Activated naive CD8-positive, alpha-beta T cell (primary cell): ENCODE data around the gene BCLAF1.

Source experiments
- H3K27ac Mint-ChIP-seq: one replicate; pipeline ENCODE4 v1.8.0; 2021; ENCODE audit warnings: mixed read lengths
- H3K27me3 Mint-ChIP-seq: one replicate; pipeline ENCODE4 v1.8.0; 2021; ENCODE audit warnings: mixed read lengths
- H3K36me3 Mint-ChIP-seq: one replicate; pipeline ENCODE4 v1.8.0; 2021; ENCODE audit warnings: mixed read lengths
- H3K4me1 Mint-ChIP-seq: one replicate; pipeline ENCODE4 v1.8.0; 2021; ENCODE audit warnings: low read depth, mixed read lengths
- H3K4me3 Mint-ChIP-seq: one replicate; pipeline ENCODE4 v1.8.0; 2021; ENCODE audit warnings: mild to moderate bottlenecking, mixed read lengths
- H3K9me3 Mint-ChIP-seq: one replicate; pipeline ENCODE4 v1.8.0; 2021; ENCODE audit warnings: low read depth, mixed read lengths

BCLAF1 gene, protein sequence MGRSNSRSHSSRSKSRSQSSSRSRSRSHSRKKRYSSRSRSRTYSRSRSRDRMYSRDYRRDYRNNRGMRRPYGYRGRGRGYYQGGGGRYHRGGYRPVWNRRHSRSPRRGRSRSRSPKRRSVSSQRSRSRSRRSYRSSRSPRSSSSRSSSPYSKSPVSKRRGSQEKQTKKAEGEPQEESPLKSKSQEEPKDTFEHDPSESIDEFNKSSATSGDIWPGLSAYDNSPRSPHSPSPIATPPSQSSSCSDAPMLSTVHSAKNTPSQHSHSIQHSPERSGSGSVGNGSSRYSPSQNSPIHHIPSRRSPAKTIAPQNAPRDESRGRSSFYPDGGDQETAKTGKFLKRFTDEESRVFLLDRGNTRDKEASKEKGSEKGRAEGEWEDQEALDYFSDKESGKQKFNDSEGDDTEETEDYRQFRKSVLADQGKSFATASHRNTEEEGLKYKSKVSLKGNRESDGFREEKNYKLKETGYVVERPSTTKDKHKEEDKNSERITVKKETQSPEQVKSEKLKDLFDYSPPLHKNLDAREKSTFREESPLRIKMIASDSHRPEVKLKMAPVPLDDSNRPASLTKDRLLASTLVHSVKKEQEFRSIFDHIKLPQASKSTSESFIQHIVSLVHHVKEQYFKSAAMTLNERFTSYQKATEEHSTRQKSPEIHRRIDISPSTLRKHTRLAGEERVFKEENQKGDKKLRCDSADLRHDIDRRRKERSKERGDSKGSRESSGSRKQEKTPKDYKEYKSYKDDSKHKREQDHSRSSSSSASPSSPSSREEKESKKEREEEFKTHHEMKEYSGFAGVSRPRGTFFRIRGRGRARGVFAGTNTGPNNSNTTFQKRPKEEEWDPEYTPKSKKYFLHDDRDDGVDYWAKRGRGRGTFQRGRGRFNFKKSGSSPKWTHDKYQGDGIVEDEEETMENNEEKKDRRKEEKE

DNA sequence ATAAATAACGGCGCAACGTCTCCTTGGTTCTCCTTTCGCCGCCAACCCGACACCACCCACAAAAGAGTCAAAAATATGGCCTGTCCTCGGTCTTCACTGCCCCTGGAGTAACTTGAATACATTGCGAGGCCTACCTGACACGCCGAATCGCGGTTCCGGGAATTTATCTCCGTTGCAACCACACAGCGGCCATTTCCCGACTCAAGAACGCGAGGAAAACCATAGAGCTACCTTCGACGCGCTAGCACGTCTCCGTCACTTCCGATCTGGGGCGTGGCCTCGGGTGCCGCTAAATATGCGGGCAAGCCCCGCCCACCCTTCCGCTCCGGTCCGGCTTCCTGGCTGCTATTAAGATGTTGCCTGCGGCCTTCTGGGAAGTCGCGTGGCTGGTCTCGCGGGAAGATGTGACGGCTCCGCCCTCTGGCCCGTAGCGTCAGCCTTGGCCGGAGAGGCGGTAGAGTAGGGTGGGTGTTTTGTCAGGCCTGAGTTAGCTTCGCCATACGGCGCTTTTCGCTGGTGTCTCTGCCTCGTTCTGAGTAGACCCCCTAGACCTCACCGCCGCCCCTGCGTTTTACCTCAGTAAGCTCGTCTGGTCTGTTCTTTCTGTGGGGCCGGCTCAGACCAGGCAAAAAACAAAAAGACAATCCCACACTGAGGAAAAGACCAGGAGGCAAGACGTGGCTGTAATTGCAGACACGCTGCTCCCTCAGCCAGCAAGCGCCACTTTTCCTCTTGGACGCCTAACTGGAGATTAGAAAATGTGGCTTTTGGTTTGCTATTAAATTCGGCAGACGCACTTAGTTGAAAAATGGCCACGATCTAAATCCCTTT is at the start of gene BCLAF1:
TSS of gene BCLAF1 (minus strand) at position 268 of the 831 bp plus-strand sequence. CDS start 9,980 bp downstream, outside the sequence.
- peak within 1 kb of the TSS; percentile 100 for H3K27ac Mint-ChIP-seq
- peaks cover 45% of the 10 kb centered on the region for H3K4me1 Mint-ChIP-seq
- H3K27me3 Mint-ChIP-seq = no peaks in the 10 kb centered on the region
- no peaks in the 10 kb centered on the region for H3K9me3 Mint-ChIP-seq
- H3K4me3 Mint-ChIP-seq = peak within 1 kb of the TSS; percentile 95
- peaks cover 6% of the 10 kb centered on the region for H3K36me3 Mint-ChIP-seq

DNA sequence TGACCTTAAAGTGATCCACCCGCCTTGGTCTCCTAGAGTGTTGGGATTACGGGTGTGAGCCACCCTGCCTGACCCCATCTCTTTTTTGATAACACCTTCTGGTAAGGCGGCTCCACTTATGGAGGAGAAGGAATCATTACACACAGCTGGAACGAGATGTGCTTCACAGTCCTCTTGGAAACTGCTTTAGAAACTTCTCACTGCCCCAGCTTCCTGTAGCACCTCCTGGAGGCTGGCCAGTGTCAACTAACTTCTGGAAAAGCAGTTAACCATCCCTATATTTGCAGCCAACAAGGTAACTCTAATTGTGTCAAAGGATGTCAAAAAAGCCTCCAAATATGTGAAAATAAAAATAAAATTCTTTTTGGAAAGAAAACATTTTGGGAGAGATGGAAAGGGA is 48.8 kb upstream of the BCLAF1 start:
- Mint-ChIP-seq H3K36me3 (no peaks in the 10 kb centered on the region), H3K27ac (no peak overlapping the region), H3K9me3 (no peaks in the 10 kb centered on the region), H3K4me1 (no peaks in the 10 kb centered on the region), H3K27me3 (no peaks in the 10 kb centered on the region), H3K4me3 (no peak overlapping the region)

DNA sequence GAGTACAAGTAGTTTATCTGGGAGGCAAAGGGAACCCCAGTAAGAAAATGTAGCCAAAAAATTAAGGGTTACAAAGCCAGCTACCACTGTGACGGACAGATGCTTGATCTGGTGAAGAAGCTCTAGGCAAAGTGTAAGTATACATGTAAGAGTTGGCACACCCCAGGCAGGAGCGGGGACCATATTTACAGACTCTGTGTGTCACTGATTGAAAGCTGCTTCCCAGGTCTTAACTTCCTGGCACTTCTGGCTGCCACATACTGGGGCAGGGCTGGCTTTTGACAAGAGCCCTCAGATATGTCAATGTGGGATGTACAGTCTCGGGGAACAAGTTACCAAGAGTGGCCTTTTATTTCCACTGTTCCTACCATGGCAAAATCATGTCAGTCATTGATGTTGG is 48.0 kb upstream of the BCLAF1 start:
- no peaks in the 10 kb centered on the region for H3K27me3 Mint-ChIP-seq
- no peaks in the 10 kb centered on the region for H3K9me3 Mint-ChIP-seq
- H3K36me3 Mint-ChIP-seq = no peaks in the 10 kb centered on the region
- no peak overlapping the region for H3K4me3 Mint-ChIP-seq
- H3K4me1 Mint-ChIP-seq = no peaks in the 10 kb centered on the region
- H3K27ac Mint-ChIP-seq = no peak overlapping the region

DNA sequence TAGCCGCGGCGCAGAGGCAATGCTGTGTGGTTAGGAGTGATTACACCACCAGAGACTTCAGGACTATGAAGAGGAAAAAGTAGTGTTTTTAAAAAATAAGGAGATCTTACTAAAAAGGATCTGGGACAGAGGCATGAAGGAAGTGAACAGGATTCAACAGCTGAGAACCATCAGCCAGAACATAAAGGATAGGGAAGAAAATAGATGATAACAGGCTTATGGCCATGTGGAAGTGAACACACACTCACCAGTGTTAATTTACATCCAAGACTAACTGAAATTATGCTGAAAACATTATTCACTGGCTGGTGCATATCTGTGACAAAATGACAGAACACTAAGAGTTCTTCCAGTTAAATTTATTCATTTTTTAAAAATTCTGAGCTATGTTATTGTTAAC is 47.5 kb upstream of the BCLAF1 start:
- Mint-ChIP-seq H3K36me3 (no peaks in the 10 kb centered on the region), H3K9me3 (no peaks in the 10 kb centered on the region), H3K4me1 (no peaks in the 10 kb centered on the region), H3K27ac (no peak overlapping the region), H3K27me3 (no peaks in the 10 kb centered on the region), H3K4me3 (no peak overlapping the region)

DNA sequence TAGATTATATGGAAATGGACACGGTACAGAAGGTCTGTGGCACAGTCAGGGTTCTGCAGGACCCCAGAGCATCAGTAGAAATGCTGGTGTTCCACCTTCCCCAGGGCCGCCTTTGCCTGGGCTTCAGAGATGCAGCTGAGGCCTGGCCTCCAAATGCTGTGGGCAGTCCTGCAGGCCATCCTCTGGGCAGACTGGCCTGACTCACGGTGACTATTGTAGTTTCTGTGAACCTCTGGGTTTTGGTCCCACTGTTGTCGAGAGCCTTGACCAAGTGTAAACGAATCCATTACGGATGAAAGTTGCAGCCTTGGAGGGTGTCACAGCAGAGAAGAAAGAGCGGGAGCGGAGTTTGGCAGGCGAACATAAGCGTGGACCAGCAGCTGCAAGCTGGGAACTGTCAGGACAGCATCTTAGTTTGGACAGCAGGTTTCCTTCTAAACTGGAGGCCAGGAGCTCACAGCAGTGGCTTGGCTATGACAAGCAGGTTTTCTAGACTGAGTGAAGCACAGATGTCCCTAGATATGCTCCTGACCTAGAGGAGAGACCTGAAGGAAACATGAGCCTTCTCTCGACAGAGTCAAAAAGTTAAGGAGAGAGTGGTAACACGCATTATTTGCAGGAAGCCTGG is 46.2 kb upstream of the BCLAF1 start:
- no peak overlapping the region for H3K4me3 Mint-ChIP-seq
- H3K4me1 Mint-ChIP-seq = no peaks in the 10 kb centered on the region
- no peaks in the 10 kb centered on the region for H3K36me3 Mint-ChIP-seq
- H3K27ac Mint-ChIP-seq = no peak overlapping the region
- H3K27me3 Mint-ChIP-seq = no peaks in the 10 kb centered on the region
- H3K9me3 Mint-ChIP-seq = no peaks in the 10 kb centered on the region

DNA sequence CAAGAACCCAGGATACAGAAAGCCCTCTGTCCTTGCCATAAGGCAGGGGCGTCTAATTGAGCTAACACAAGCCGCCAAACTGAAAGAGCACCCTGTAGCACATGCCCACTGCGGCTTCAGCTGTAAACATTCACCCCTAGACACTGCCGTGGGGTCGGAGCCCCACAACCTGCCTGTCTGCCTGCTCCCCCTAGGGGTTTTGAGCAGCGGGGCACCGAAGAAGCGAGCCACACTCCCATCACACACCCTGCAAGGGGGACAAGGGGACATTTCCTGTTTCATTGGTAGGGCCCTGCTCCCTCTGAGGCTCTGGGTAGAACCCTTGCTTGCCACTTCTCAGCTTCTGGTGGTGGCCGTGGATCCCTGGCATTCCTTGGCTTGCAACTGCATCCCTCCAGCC is 45.2 kb upstream of the BCLAF1 start:
- Mint-ChIP-seq H3K27me3 (no peaks in the 10 kb centered on the region), H3K4me3 (no peak overlapping the region), H3K27ac (no peak overlapping the region), H3K9me3 (no peaks in the 10 kb centered on the region), H3K4me1 (no peaks in the 10 kb centered on the region), H3K36me3 (no peaks in the 10 kb centered on the region)

DNA sequence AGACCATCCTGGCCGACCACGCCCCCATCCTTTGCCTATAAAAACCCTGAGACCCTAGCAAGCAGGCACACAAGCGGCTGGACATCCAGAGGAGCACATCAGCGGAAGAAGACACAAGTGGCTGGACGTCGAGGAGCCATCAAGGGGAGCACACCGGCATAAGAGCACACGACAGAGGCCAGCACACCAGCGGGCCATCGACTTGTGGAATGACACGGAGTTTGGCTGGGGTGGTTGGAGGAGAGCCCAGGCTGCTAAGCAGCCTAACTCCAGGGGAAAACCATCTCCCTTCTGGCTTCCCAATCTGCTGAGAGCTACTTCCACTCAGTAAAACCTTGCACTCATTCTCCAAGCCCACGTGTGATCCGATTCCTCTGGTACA is 44.8 kb upstream of the BCLAF1 start:
- no peaks in the 10 kb centered on the region for H3K36me3 Mint-ChIP-seq
- no peaks in the 10 kb centered on the region for H3K27me3 Mint-ChIP-seq
- no peak overlapping the region for H3K4me3 Mint-ChIP-seq
- H3K27ac Mint-ChIP-seq = no peak overlapping the region
- H3K9me3 Mint-ChIP-seq = no peaks in the 10 kb centered on the region
- no peaks in the 10 kb centered on the region for H3K4me1 Mint-ChIP-seq

DNA sequence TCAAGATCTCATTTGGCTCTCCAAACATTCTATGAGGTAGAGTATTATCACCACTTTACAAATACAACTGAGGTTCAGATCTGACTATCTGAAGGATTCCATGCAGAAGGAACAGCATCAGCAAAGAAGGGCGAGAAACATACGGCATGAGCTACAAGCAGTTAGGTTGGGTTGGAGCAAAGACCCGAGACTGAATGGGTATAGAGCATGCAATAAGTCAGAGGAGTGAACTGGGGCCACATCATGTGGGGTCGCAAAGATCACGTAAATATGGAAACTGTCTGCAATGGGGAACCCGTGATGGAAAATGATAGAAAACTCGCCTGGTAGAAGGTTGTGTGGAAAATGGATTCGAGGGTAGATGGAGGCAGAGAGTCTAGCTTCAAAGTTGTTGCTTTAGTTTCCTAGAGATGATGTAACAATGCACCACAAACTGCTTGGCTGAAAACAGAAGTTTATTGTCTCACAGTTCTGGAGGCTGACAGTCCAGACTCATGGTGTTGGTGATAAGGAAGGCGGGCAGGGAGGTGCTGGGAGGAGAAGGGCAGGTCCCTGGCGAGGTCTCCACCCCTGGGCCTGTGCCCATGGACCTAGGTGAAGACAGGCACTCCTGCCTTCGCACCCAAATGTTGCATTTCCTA is 44.3 kb upstream of the BCLAF1 start:
- H3K27ac Mint-ChIP-seq = no peak overlapping the region
- H3K4me1 Mint-ChIP-seq = no peaks in the 10 kb centered on the region
- H3K9me3 Mint-ChIP-seq = no peaks in the 10 kb centered on the region
- no peaks in the 10 kb centered on the region for H3K36me3 Mint-ChIP-seq
- H3K27me3 Mint-ChIP-seq = no peaks in the 10 kb centered on the region
- no peak overlapping the region for H3K4me3 Mint-ChIP-seq

DNA sequence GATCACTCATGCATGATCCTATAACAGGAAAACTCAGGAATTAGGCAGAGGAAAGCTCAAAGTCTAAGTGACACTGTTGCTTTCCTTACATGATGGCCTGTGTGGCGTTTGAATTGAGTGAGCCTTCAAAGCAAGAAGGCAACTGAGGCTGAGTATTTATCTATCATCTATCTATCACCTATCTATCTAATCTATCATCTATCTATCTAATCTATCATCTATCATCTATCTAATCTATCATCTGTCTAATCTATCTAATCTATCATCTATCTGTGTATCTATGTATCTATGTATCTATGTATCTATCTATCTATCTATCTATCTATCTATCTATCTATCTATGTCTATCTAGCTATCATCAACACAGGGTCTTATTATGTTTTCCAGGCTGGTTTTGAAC is 41.8 kb upstream of the BCLAF1 start:
- H3K27ac Mint-ChIP-seq = no peak overlapping the region
- H3K9me3 Mint-ChIP-seq = no peaks in the 10 kb centered on the region
- H3K4me1 Mint-ChIP-seq = no peaks in the 10 kb centered on the region
- no peaks in the 10 kb centered on the region for H3K36me3 Mint-ChIP-seq
- H3K4me3 Mint-ChIP-seq = no peak overlapping the region
- no peaks in the 10 kb centered on the region for H3K27me3 Mint-ChIP-seq

DNA sequence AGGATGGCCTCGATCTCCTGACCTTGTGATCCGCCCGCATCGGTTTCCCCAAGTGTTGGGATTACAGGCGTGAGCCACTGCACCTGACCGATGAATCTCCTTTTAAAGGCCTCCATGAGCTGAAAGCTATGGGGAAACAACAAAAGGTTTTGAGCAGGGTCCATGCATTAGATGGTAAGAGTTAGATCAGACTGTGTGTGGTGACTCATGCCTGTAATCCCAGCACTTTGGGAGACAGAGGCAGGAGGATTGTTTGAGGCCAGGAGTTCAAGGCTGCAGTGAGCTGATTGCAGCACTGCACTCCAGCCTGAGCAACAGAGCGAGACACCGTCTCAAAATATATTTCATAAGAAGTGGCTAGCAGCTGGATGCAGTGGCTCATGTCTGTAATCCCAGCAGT is 41.0 kb upstream of the BCLAF1 start:
- Mint-ChIP-seq H3K9me3 (no peaks in the 10 kb centered on the region), H3K27me3 (no peaks in the 10 kb centered on the region), H3K4me3 (no peak overlapping the region), H3K4me1 (no peaks in the 10 kb centered on the region), H3K27ac (no peak overlapping the region), H3K36me3 (no peaks in the 10 kb centered on the region)

DNA sequence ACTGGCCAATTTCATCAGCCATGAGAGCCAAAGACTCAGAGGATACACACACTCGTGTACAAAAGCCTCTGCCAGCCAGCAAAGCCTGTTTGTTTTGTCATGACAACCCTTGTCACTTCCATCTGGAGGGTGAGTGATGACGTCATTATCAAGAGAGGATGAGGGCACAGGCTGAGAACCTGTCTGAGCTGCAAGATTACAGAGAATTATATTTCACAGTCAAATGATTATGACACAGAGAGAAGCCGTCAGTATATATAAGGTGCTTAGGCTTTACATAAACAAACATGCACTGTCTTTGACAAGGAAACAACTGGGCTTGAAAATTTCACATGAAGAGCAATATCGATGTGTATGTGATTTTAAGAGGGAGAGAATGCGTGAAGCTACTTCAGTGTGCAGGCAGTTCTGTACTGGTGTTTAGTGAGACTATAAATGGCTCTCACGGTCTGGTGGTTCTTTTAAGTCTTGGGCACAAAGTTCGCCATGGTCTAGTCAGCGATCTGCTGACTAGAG is 36.5 kb upstream of the BCLAF1 start:
- Mint-ChIP-seq H3K9me3 (no peaks in the 10 kb centered on the region), H3K27ac (no peak overlapping the region), H3K4me3 (no peak overlapping the region), H3K27me3 (no peaks in the 10 kb centered on the region), H3K4me1 (no peaks in the 10 kb centered on the region), H3K36me3 (no peaks in the 10 kb centered on the region)

DNA sequence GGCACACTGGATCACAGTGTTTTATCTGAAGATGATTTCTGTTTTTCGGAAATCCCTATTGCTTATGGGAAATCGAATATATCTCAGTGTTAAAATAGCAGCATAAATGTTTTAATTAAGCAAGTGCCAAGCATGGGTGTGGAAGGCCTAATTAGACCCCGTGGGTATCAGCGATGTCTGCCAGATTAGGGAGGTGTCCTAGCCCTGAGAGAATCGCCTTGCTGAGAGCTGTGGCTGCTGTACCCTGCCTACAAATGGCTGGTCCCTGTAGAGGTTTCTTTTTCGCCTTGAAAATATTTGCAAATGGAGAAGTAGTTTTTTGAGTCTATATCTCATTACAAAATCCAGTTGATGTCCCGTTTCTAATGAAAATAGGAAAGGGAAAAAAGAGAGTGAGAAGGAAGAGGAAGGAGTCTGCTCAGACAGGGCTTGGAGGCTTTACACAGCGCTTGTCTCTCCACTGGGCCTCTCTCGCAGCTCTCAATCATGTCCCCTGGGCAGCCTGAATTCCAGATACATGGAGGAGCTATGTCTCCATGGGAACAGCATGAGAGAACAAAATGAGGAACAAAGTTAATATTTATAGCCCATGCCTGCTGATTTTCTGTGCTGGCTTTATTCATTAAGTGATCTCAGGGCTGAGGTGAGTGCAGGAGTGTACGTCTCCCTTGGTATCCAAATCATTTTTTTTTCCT is 35.2 kb upstream of the BCLAF1 start:
- no peaks in the 10 kb centered on the region for H3K27me3 Mint-ChIP-seq
- no peak overlapping the region for H3K27ac Mint-ChIP-seq
- H3K4me3 Mint-ChIP-seq = no peak overlapping the region
- H3K36me3 Mint-ChIP-seq = no peaks in the 10 kb centered on the region
- no peaks in the 10 kb centered on the region for H3K9me3 Mint-ChIP-seq
- H3K4me1 Mint-ChIP-seq = no peaks in the 10 kb centered on the region

DNA sequence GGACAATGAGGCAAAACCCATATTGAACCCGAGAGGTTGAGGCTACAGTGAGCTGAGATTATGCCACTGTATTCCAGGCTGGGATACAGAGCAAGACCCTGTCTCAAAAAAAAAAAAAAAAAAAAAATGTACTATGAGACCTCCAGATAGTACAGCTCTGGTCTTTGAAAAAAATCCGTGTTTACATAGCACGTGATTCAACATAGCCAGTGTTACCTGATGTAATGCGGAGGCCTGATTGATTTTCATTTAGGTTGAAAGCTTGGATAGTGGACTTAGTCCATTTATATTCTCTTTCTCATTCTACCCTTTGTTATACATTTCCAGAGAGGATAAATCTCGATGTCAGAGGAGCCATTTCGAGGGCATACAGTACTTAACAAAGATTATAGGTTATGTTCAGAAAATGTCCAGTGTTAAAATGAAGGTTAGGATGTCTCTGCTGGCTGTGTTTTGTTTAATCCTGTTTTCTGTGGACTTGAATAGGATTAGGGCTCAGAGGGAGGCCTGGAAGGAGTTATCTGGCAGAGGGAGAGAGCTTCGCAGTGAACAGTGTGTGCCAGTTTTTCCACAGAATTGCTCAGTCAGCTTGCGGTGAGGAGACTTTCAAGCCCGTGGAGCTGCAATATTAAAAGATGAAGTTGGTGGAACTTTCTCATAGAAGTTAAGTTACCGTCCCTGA is 33.9 kb upstream of the BCLAF1 start:
- Mint-ChIP-seq H3K9me3 (no peaks in the 10 kb centered on the region), H3K27me3 (no peaks in the 10 kb centered on the region), H3K4me1 (no peaks in the 10 kb centered on the region), H3K4me3 (no peak overlapping the region), H3K27ac (no peak overlapping the region), H3K36me3 (no peaks in the 10 kb centered on the region)
